HG03135 (cell line): ENCODE data around the gene UBAP2L.
"Not testable (repeated sequence)": the region's sequence is repeated elsewhere in the genome, so short reads cannot be mapped to it uniquely, and the experiment has no call there.

Experiments used
- ATAC-seq: cut with Tn5 transposase; IDR thresholded peaks from one replicate; pipeline ENCODE4 v1.9.1; 2021; ENCODE audit warnings: mild to moderate bottlenecking, moderate library complexity; ENCODE audit not compliant: unreplicated experiment

The UBAP2L gene

DNA sequence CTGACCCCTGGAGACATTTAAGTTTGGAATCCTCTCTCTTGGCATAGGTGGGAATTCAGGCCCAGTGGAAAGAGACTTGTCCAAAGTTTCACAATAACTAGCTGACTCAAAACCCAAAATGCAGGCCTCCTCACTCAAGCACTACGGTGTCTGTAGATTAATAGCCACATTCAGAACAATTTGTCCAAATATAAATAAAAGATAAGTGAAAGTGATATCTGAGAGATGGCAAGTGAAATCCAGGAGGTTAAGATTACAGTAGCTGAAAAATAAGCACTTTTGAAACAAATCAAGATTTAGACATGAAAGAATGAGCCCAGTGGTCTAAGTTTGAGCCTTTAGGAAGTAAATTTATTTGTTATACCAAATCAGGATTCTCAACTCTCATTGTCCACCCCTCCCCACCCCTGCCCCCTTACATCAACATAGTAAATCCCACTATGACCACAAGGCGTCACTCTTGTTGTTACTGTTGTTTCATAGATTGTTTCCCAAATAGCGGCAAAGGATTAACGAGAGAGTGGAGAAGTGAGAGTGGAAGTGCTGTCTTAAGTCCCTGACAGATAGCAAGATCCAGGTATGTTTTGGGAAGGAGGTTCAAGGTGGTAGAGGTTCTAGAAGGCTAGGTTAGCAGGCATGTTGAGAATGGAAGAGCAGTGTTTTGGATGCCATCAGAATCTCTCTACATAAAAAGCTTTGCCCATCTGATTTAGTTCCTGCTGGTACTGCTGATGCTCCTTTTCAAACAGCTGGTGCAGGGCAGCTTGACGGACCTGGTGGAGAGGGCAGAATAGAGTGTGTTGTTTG lies 21.8 kb upstream of the UBAP2L start:
- ATAC-seq = no peak

DNA sequence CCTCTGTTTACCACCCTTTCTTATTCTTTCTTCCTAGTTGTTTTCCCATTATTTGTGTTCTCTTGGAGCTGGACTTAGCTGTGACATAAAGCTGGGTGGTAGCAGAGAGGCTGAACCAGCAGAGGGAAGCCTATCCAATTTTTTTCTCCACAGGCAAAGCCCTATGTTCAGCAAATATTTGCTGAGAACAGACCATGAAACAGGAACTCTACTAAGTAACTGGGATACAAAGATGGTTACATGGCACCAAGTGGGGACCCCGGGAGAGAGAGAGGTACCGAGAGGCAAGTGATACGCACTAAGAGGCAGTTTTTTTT lies 21.2 kb upstream of the UBAP2L start:
- no peak for ATAC-seq

DNA sequence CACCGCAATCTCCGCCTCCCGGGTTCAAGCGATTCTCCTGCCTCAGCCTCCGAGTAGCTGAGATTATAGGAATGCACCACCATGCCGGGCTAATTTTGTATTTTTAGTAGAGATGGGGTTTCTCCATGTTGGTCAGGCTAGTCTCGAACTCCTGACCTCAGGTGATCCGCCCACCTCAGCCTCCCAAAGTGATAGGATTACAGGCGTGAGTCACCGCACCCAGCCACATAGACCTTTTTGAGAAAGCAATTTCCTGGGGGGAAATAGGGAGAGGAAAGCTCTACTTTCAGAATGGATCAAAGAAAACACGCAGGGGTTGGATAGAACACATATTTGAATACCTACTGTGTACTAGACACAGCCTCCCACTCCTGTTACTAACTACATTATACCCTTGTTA lies 15.0 kb upstream of the UBAP2L start:
- ATAC-seq = not testable (repeated sequence)

DNA sequence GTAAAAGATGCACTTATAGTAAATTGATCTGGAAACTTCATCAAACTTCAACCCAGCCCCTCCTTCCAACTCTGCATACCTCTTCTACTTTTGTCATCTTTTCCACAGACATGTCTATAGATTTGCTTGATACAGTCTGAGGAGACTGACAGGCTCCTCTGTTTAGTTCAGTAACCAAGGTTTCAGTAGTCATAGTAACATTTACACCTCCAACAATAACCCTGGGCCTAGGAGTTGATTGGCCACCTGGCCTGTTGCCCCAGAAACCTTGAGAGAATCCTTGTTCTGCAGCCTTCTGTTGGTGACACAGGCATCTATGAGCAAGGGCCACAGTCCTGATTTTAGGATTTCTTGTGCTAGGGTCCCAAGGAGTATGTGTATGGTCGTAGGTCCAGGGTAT lies 14.6 kb upstream of the UBAP2L start, which contains the start of gene CFAP141:
Gene CFAP141 (minus strand): TSS at position 138 of the 400 bp plus-strand sequence. CDS start 26 bp downstream, at position 112.
- ATAC-seq = no peak

DNA sequence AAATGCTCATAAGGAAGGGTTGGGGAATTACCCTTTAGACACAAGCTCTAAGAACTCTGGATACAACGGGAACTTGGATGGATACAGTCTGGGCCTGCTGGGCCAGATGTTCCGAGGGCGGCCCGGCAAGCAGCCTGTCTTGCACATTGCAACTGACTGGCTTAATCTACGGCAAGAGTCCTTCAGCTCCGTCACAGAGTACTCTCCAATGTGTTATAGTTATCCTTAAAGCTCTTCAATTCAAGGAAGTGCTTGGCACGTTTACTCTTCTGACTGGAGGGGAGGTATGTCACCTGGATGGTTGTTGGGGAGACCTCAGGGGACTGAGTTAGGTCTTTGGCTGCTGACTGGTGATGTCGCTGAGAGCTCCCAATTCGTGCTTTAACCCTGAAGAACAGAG lies 13.5 kb upstream of the UBAP2L start:
- ATAC-seq = no peak

DNA sequence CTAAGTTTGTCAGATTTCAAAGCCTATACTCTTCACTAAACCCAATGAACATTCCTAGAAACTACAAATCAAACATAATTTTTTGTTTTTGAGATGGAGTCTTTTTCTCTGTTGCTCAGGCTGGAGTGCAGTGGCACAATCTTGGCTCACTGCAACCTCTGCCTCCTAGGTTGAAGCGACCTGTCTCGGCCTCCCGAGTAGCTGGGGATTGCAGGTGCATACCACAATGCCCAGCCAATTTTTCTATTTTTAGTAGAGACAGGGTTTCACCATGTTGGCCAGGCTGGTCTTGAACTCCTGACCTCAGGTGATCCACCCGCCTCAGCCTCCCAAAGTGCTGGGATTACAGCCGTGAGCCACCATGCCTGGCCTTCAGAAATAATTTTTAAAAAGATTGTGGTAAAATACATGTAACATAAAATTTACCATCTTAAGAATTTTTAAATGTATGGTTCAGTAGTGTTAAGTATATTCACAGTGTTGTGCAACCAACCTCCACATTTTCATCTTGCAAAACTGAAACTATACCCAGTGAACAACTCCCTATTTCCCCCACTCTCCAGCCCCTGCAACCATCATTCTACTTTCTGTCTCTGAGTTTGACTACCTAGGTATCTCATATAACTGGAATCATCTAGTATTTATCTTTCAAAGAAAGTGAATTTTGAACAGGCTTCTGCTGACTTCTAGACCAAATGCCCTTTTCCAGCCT lies 11.9 kb upstream of the UBAP2L start:
- ATAC-seq = no peak

DNA sequence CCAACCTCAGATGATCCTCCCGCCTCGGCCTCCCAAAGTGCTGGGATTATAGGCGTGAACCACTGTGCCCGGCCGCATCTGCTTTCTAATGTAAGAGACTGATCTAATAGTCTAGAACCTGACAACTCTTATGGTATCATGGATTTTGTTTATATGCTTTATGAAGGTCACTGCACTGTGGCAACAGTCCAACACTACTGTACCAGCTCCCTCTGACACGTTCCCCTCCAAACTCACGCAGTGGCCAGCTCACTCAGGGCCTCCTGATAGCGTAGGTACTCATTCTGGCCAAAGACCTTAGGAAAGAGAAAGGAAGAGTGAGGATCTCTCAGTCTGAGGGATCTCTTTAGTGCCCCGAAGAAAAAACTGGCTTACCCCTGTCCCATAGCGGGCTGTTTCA lies 8.7 kb upstream of the UBAP2L start:
- no peak for ATAC-seq

DNA sequence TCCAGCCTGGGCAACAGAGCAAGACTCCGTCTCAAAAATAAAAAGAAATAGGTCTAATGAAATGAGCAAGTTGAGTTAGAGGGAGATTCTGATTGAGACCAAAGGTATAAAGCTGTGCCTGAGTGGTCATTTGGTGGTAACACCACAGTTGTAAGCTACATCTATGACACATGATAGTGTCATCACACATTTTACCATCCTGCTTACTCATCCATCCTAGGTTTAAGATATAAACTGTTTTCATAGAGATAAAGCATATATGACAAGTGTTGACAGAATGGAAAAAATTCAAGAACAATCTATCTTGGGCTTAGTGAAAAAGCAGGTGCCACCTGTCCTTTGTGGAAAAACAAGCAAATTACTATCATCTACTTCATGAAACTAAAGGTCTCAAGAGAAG lies 7.5 kb upstream of the UBAP2L start:
- ATAC-seq = no peak

DNA sequence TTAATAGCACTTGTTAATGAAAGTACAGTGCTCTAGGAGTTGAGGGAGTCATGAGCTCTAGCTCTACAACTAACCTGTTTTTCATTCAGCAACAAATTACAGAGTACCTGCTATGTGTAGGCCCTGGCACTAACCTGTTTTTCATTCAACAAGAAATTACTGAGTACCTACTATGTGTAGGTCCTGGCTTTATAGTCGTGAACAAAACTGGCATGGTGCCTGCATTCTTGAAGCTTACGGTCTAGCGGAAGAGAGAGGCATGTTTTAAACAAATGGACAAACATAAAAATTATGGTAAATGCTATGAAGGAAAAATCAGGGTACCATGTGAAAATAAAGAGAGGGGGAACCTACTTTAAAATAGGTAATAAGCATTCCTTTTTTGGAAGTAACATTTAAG lies 2.2 kb upstream of the UBAP2L start:
- no peak for ATAC-seq

DNA sequence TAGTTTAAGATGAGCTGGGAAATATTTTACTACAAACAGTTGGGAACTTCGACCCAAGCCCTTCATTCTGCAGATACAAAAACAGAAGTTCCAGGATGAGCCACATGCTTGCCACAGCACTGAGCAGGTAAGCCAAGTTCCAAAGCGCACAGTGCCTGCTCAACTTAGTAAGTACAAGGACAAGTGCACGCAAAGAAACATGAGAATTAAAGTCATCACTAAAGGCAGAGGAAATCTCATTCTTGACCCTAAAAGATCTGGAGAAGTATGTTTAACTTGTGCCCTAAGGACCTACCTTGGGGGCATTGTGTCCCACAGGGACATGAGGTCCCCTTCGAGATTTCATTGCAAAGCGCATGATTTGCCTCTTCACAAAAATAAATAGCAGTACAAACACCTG lies 1.2 kb upstream of the UBAP2L start:
- ATAC-seq = no peak

DNA sequence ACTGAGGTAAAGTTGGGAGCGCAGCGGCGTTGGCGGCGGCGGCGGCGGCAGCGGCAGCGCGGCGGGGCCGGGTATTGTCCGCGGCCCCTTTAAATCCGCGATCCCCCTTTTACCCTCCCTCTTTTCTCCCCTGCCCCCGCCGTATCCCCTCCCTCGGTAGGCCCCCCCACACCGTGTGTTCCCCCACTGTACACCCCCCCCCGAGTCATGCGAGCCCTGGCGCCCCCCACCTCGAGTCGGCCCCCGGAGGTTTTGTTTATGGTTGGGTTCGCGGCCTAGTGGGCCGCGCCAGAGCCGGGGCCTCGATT lies 169 bp downstream of the UBAP2L start:
- ATAC-seq = no peak

DNA sequence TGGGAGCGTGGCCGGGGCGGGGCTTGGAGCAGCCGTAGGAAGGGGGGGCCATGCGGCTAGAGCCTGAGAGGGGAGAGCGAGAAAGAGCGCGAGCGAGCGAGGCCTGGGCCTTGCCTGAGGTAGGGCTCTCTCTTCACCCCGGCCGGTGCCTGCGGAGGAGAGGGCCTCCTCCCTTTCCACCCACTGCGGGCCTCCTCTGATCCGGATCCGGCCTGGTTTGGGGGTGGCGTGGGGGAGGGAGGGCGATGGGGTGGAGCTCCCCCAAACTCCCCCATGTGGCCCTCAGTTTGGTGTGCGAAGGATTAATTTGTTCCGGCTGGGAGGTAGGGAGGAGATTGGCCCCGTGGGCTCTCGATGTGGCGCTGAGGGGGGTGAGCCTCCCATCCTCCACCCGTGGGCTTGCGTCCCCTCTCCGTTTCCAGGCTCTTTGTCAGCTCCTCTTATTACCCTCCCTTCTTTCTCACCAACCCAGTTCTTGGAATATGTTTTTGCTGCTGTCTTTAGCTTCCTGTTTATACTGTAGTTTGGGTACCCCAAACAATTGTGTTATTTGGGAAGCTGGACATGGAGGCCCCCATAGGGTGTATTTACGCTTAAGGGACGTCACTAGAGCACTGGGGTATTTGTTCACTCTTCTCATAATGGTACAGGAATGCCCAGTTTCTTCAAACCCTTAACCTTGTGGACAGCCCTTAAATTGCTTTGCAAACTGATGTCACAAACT lies 685 bp downstream of the UBAP2L start:
- peak; percentile 17 for ATAC-seq

DNA sequence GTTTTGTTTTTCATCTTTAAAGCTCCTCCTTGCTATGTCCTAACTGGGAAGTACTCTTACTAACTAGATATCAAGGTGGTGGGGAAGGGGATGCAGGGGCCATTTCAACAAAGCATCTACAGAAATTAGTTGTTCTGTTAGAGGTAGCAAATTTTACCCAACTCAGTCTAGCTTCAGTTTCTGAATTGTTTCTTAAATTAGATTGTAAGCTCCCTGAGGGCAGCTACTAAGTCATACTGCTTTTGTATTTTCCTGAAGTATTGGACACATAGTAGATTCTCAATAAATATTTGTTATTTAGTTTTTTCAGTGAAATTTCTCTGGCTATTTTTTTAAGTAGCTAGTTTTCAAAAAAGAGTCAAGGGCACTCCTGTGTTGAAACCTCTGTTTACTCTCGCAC lies 1.8 kb downstream of the UBAP2L start:
- no peak for ATAC-seq

DNA sequence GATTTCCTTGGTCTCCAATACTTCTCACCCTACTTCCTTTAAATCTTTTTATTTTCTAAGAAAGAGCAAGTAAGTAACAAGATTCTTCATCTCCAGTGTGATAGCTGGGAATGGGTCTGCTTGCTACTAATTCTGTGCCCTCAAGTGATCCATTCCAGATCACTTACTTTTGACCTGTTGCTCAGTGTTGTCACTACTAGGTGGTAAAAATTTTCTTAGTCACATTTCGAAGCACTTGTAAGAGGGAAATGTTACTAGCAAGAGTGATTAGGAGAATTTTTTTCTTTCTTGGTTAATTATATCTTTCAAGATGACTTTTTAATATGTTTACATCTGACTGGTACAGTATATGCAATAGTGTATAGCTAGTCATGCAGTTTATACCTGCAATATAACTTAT lies 2.2 kb downstream of the UBAP2L start:
- ATAC-seq = no peak

DNA sequence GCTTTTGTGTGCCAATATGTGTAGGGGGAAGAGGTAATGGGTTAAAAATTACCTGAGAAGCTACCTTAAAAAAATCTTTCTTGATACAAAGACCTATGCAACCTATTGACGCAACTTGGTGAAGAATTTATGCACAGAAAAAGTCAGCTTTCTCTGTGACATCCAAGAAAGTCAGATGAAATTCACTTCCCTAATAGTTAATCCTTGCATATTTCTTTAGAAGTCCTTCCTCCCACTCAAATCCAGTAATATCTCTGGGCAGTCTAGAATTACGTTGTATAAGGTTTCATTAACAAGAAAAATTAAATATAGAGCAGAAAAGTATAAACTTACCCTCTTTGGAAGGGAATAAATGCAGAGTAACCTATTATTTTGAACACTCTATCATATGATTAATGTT lies 2.9 kb downstream of the UBAP2L start:
- ATAC-seq = no peak

DNA sequence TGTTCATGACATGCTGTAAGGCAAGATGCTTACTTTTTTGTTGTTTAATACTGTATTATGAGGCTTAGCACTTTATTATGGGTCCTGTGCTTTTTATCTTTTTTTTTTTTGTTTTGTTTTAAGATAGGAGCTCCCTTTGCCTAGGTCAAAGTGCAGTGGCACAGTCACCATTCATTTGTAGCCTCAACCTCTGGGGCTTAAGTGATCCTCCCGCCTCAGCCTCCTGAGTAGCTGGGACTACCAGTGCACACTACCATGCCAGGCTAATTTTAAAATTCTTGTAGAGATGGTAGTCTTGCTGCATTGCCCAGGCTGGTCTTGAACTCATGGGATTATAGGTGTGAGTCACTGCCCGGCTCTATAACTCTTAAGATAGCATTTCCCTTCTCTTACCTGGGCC lies 4.6 kb downstream of the UBAP2L start:
- ATAC-seq = no peak

DNA sequence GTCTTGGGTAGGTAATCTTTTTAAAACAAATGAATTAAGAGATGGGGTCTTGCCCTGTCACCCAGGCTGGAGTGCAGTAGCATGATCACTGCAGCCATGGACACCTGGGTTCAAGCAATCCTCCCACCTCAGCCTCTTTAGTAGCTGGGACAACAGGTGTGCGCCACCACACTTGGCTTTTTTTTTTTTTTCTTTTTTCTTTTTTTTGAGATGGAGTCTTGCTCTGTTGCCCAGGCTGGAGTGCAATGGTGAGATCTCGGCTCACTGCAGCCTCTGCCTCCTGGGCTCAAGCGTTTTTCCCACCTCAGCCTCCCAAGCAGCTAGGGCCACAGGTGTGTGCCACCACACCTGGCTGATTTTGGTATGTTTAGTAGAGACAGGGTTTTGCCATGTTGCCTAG lies 10.4 kb downstream of the UBAP2L start:
- ATAC-seq = not testable (repeated sequence)

DNA sequence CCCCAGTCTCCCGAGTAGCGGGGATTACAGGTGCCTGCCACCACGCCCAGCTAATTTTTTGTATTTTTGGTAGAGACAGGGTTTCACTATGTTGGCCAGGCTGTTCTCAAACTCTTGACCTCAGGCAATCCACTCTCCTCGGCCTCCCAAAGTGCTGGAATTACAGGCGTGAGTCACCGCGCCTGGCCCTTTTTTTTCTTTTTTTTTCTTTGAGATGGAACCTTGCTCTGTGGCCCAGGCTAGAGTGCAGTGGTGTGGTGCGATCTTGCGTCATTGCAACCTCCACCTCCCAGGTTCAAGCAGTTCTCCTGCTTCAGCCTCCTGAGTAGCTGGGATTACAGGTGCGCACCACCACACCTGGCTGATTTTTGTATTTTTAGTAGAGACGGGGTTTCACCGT lies 12.4 kb downstream of the UBAP2L start:
- not testable (repeated sequence) for ATAC-seq

DNA sequence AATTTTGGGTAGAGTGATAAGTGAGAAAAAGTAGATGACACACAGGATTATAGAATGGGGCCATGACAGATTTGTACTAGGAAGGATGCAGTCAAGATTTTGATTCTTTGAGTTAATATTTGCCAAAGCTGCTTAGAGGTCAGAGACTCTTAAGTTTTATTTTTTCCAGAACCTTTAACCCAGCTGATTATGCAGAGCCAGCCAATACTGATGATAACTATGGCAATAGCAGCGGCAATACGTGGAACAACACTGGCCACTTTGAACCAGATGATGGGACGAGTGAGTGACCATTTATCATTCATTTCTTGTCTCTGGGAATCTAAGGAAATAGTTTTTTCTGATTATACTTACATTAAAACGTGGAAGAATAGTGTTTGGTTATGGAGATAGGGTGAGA lies 16.1 kb downstream of the UBAP2L start:
- ATAC-seq = no peak

DNA sequence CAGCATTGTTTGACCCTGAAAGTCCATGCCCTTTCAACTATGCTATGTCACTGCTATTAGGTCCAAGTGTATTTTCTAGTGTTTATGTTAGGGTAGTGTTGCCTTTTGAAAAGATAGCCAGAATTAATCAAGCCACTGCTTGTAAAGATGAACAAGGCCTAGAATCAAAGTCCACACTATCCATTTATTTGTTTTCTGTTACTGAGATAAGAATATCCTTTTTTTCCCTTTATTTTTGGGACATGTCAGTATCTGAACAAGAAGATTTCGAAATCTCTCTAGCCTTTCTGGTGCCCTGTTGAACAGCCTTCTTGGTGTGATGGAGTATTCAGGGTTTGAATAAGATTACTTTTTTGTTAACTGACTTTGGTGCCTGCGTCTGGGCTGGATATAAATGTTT lies 16.7 kb downstream of the UBAP2L start:
- ATAC-seq = no peak

DNA sequence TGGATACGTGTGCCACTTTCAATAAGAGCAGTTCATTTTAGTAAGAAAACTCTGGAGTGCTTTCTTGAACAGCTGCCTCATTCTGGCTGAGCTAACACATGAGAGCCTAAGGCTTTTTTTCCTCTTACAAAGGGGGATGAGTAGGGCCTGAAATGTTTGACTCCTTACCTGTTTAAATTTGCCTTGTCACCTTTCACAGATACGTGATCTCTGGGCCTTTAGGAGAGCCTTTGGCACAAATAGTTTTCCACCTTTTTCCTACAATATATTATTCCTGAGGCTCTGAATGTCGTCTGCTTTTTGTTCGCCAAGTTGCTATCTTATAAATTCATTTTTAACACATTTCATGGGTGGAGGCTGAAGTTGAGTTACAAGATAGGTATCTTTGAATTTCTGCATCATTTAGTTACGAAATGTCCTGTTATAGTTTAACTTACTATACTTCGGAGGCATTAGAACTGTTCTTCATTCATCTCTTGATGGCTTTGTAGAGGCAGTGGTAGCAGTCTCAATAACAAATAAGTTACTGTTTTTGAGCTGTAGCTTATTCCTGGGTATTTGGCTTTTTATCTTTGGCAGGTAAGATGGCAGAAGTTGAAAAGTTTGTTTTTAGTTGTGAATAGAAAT lies 17.2 kb downstream of the UBAP2L start:
- ATAC-seq = no peak

DNA sequence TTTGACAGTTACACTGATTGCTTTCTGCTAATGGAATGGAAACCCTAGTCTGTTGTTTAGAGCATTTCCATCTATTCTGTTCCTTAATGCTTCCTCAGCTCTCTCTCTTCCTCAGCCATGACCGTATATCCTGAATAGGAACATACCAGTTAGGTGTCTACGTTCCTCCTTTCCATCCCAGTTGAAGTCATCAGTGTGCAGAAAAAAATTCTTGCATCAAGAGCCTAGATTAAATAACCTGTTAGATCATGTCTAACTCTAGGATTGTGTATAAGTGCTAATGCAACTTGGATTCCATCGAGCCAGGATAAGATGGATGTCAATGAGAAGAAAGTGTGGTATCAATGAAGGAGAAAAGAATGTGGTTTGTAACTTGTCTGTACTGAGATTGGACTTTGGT lies 18.7 kb downstream of the UBAP2L start:
- no peak for ATAC-seq
